CD4-positive, alpha-beta T cell (primary cell): ENCODE measurements around the gene TRAPPC2L. TPM values are rescaled to one million over a fixed set of nuclear protein-coding genes. Genes with fewer than 3 reads are reported as not detected.
A peak's percentile ranks its signal among the peaks of the same experiment; 100 is the strongest.

Experiments
- ATAC-seq: fragments of 200-7000 bp; cut with Tn5 transposase; one replicate; pipeline ENCODE4 v1.10.0; 2022; ENCODE audit warnings: mild to moderate bottlenecking; ENCODE audit not compliant: poor library complexity
- CTCF ChIA-PET: fragments of 350-600 bp; sonication (Branson Sonifier 250); formaldehyde crosslinking; loops from one replicate; lab custom pipeline; 2021; ENCODE audit warnings: antibody characterized with exemption, inconsistent platforms; lab: Charles Lee
- POLR2A ChIA-PET: fragments of 350-600 bp; sonication (Branson Sonifier 250); formaldehyde crosslinking; loops from one replicate; lab custom pipeline; 2021; ENCODE audit warnings: antibody characterized with exemption, inconsistent platforms; lab: Charles Lee
- DNase-seq, 14 experiments: peaks; one replicate each; pipeline ENCODE4 v3.0.0-alpha.2; 2013 to 2020; ENCODE audit warnings: mixed read lengths in 2 of 14
- H3K27ac ChIP-seq, 2 donors: one replicate each; pipeline versions ENCODE4 v1.5.1 to v1.7.0; 2013; ENCODE audit warnings: low read length in 2 of 2, low read depth in 1 of 2, mild to moderate bottlenecking in 1 of 2
- H3K27me3 ChIP-seq, 2 experiments: 1 replicate in 1 of 2; 2 replicates in 1 of 2; pipeline versions ENCODE4 v1.6.1 to v1.7.0; 2013; ENCODE audit warnings: low read length in 2 of 2, control low read depth in 1 of 2, mild to moderate bottlenecking in 1 of 2, moderate library complexity in 1 of 2; ENCODE audit not compliant: insufficient read depth in 2 of 2, control insufficient read depth in 1 of 2
- H3K36me3 ChIP-seq: one replicate; pipeline ENCODE4 v1.6.1; 2013; ENCODE audit warnings: low read length, control low read depth; ENCODE audit not compliant: insufficient read depth
- H3K4me1 ChIP-seq: one replicate; pipeline ENCODE4 v1.6.1; 2013; ENCODE audit warnings: low read length, control low read depth; ENCODE audit not compliant: insufficient read depth
- H3K4me3 ChIP-seq: one replicate; pipeline ENCODE4 v1.5.1; 2013; ENCODE audit warnings: mild to moderate bottlenecking, low read length, moderate library complexity
- H3K9me3 ChIP-seq, 2 experiments: 1 replicate in 1 of 2; 2 replicates in 1 of 2; pipeline versions ENCODE4 v1.6.1 to v1.7.0; 2013; ENCODE audit warnings: low read length in 2 of 2, mild to moderate bottlenecking in 2 of 2, control low read depth in 1 of 2, moderate library complexity in 1 of 2; ENCODE audit not compliant: control insufficient read depth in 1 of 2, insufficient read depth in 1 of 2
- H3K27ac Mint-ChIP-seq: one replicate; pipeline ENCODE4 v1.8.0; 2020; ENCODE audit warnings: mixed read lengths
- H3K27me3 Mint-ChIP-seq: one replicate; pipeline ENCODE4 v1.8.0; 2021; ENCODE audit warnings: mixed read lengths
- H3K36me3 Mint-ChIP-seq: one replicate; pipeline ENCODE4 v1.8.0; 2021; ENCODE audit warnings: low read depth, mixed read lengths
- H3K4me1 Mint-ChIP-seq: one replicate; pipeline ENCODE4 v1.8.0; 2021; ENCODE audit warnings: low read depth, mixed read lengths
- H3K4me3 Mint-ChIP-seq: one replicate; pipeline ENCODE4 v1.8.0; 2020; ENCODE audit warnings: mild to moderate bottlenecking, mixed read lengths
- H3K9me3 Mint-ChIP-seq: one replicate; pipeline ENCODE4 v1.8.0; 2020; ENCODE audit warnings: mixed read lengths
- CTCF ChIP-seq: fragments of 200-600 bp; IDR thresholded peaks from one replicate; pipeline ENCODE4 v1.8.0; 2022; ENCODE audit warnings: antibody characterized with exemption, mild to moderate bottlenecking
- intact Hi-C, 2 experiments: fragments of 100-400 bp; cut with DNase I in 1 of 2; cut with micrococcal nuclease in 1 of 2; formaldehyde crosslinking; loops; one replicate each; pipeline versions ENCODE4 v1.15.1 to v1.9.0; 2023 to 2025; cut with DNase I, micrococcal nuclease
- total RNA-seq, 174 experiments: library from RNA in 2 of 174; stranded (reverse) in 2 of 174; gene quantifications; one replicate each; pipeline ENCODE4 v1.2.3 and lab custom pipeline; 2021 to 2026

TRAPPC2L gene
- total RNA-seq, 2 experiments from 2014 or later, result 48.0 to 48.2 TPM

- ATAC-seq (no peak), DNase-seq (no peak)
- intact Hi-C loops, result no loop called here
- ChIA-PET POLR2A (no interaction called here), CTCF (no interaction called here)
- Mint-ChIP-seq H3K4me1 (no peaks in the 10 kb centered on the region), H3K4me3 (no peak overlapping the region), H3K27me3 (no peaks in the 10 kb centered on the region), H3K9me3 (no peaks in the 10 kb centered on the region), H3K27ac (no peak overlapping the region), H3K36me3 (no peaks in the 10 kb centered on the region)
- no peaks in the 10 kb centered on the region for H3K36me3 ChIP-seq
- H3K27me3 ChIP-seq, result no peaks in the 10 kb centered on the region
- H3K27ac ChIP-seq, result no peak overlapping the region
- peaks cover 0 to 9% of the 10 kb centered on the region in 2 experiments for H3K9me3 ChIP-seq
- no peak overlapping the region for H3K4me3 ChIP-seq
- no peak for TF ChIP-seq CTCF
- peaks cover 9% of the 10 kb centered on the region for H3K4me1 ChIP-seq
Measured at GRCh38 chr16:88881675-88882357, 24.9 kb downstream of the TRAPPC2L start.

GRCh38 chr16:88882358-88883030, 25.6 kb downstream of the TRAPPC2L start:
- H3K4me3 ChIP-seq, result no peak overlapping the region

More at GRCh38 chr16:88882358-88883030, 25.6 kb downstream of the TRAPPC2L start:
- no peaks in the 10 kb centered on the region for H3K27me3 Mint-ChIP-seq
- ChIA-PET POLR2A (no interaction called here), CTCF (no interaction called here)
- H3K36me3 Mint-ChIP-seq, result no peaks in the 10 kb centered on the region
- TF ChIP-seq CTCF, result no peak
- DNase-seq, result peak in 4 of 14 experiments; percentile 8 to 48 (median 16)
- Histone ChIP-seq H3K9me3 (peaks cover 0 to 9% of the 10 kb centered on the region in 2 experiments), H3K27ac (no peak overlapping the region), H3K36me3 (no peaks in the 10 kb centered on the region), H3K4me1 (peaks cover 9% of the 10 kb centered on the region), H3K27me3 (no peaks in the 10 kb centered on the region)
- no peaks in the 10 kb centered on the region for H3K4me1 Mint-ChIP-seq
- no peak overlapping the region for H3K27ac Mint-ChIP-seq
- intact Hi-C loops, result no loop called here
- H3K9me3 Mint-ChIP-seq, result no peaks in the 10 kb centered on the region
- H3K4me3 Mint-ChIP-seq, result no peak overlapping the region
- ATAC-seq, result peak; percentile 52
